Transverse colon (tissue), 3 donors: ENCODE data around the gene ELFN1.

ENCODE experiments used
- EP300 ChIP-seq: sonication (generic); formaldehyde crosslinking; IDR thresholded peaks from one replicate; pipeline ENCODE4 v1.6.1; 2017; ENCODE audit warnings: antibody characterized with exemption, low read depth
- POLR2A ChIP-seq: fragments of 450-650 bp; IDR thresholded peaks from one replicate; pipeline ENCODE4 v1.6.1; 2016; ENCODE audit warnings: antibody characterized with exemption, mild to moderate bottlenecking, moderate library complexity
- POLR2AphosphoS5 ChIP-seq, 3 donors: sonication (generic); formaldehyde crosslinking; IDR thresholded peaks; one replicate each; pipeline ENCODE4 v1.6.1; 2016; ENCODE audit warnings: antibody characterized with exemption in 3 of 3

DNA sequence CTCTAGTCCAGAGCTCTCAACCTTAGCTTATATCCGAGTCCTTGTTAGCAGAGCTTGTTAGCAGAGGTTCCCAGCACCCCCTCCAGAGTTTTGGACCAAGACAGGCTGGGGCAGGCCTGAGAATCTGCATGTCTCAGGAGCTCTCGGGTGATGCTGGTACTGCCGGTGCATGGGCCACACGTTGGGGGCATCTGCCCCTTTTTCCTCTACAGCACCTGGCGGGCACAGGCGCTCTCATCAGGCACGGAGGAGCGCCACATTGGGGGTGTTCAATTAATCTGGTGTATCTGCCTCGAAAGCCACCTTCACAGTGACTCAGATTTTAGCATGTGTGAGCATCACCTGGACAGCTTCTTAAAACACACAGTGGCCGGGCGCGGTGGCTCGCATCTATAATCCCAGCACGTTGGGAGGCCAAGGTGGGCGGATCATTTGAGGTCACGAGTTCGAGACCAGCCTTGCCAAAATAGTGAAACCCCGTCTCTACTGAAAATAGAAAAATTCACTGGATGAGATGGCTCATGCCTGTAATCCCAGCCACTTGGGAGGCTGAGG lies 117.7 kb downstream of the ELFN1 start:
- TF ChIP-seq POLR2AphosphoS5 (IDR thresholded peaks at IDR 0.05): no peak
- no peak for TF ChIP-seq POLR2A
- TF ChIP-seq EP300: no peak
